HT-29 (cell line): ENCODE measurements around the gene CRYBG2. TPM values are rescaled to one million over a fixed set of nuclear protein-coding genes. Genes with fewer than 3 reads are reported as not detected.
"Not testable (repeated sequence)": the region's sequence is repeated elsewhere in the genome, so short reads cannot be mapped to it uniquely, and the experiment has no call there.

ENCODE experiments used
- DNase-seq: peaks from one replicate; pipeline ENCODE4 v3.0.0-alpha.2; 2015; ENCODE audit warnings: low spot score
- total RNA-seq: library from RNA; depleted of rRNA; stranded (reverse); fragments of >200 nt; shearing (Covaris generic); gene quantifications from 2 replicates; pipeline ENCODE4 v1.2.3, GENCODE V29; 2014; rRNA removed

Gene CRYBG2, protein sequence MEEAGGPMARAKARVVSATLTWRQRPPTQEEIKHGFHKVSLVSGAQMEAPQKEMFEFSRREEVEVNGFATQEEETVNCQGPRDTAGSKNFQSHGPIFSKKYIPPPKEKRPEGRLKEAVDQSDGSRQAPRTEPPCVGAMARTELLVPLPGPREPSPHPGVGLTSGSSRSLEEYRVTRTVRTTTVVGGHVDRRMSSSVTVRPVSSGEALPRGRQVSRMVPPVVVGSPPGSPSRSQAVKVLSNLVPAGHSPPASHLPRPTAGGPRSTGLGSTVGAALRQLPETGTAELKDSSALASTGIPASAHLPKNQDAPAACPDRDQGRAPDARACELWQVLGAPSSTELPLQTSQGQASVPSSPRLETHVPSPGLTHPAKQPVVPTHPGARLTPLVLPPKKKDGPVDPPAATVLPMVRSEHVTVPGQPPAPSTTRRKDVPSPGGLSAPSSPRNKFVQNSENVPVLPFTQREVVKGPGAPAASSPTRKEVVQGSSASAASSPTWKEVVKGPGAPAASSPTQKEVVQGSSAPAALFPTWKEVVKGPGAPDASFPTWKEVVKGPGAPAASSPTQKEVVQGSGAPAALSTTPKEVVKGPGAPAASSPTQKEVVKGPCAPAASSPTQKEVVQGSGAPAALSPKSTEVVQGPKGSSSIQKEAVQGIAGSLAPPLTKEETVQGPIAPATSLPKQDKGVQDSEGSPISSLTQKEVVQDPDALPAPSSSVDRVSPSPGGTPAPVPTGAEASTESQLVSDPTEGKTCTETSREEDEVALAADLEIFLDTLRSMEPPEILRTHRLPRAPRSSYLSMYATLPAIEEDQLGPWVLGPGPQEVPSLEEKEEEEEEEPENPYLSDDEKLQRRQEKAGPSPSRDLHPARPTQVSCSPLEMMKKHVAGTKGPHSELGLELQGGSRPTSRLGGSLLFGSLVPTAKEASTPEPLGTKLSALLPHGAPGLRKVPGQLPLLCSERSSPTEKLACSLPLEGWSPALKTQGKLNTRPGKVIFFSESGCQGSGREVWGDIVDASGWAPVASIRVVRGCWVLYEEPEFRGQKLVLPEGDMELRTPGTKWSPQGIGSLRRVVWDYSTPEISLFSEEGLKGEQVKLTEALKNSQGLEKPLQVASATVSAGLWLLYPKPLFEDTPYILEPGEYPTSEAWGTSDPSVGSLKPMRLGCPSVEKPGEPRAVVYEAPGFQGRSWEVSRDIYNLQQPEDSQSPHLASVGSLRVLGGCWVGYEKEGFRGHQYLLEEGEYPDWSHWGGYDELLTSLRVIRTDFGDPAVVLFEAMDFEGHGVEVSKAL (N-terminal part only)
- 32.7 and 49.4 TPM in 2 replicates for total RNA-seq

DNA sequence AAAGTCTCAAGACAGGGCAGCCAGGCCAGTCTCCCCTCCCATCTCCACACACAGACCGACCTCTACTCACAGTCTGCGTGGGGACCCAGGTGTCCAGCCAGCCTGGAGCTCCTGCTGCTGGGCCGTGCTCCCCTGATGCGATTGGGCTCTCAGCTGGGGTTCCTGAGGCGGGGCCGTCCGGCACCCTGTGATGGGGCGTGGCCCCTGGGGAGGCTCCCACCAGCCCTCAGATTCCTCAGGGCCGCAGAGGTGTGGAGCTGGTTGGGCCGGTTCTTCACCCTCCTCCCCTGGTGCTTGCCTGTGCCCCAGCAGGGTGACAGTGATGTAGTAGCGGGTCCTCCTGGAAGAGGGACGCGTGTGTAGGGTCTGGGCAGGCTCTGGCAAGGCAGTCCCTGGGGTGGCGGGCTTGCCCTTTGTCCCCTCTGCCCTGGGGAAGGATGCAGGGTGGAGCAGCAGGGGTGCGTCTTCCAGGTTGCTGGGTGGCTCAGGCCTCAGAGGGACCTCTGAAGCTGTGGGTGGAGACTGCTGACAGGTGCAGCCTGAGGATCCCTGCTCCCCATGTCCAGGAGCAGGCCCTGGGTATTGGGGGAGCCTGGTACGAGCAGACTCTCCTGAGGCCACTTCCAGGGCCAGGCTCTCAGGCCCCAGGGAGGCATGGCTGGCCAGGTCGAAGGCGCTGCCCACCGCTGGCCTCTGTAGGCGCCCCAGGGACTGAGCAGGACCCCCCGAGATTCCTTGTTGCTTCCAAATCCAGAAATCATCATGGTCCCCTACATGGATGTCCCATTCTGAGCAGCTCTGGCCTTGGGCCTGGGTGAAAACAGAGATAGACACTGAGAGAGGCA, at the start of gene CRYBG2:
Gene CRYBG2, minus strand, starts transcription at position 155 of the 845 bp plus-strand sequence. CDS start 7,473 bp downstream, outside the sequence.
- peak; percentile 95 for DNase-seq

DNA sequence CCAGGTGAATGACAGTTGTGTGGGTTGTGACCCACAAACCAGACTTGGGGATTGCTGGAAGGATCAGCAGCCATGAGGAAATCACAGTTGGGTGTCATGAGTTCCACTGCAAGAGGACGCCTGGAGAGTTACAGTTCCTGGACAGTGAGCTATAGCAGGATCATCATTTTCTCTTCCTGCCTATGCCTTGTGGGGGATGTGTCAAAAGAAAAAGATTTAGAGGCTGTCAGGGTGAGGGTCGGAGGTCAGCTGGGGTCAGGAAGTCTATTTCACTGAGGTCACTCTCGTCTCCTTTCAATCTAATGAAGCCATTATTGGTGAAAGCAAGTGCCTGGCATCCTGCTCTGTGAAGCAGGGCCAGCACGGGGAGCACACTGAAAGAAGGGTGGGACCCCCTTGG, 49.7 kb upstream of the CRYBG2 start:
- no peak for DNase-seq

DNA sequence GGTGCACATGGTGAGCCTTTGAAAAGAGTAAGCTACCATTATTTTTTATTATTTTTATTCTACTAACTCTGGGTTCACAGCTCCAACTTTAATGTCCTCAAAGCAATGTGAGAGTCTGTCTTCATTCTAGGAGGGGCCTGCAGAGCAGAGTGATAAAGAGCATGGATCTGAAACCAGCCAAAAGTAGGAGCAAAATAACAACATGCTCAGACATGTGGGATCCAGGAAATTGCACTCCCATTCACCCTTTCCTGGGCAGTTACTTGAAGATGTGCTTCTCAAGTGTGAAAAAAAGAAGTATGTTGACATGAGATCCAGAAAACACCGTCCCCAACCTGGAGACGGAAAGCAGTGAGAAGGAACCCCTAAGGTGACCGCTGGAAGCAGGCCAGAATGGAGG, 48.0 kb upstream of the CRYBG2 start:
- DNase-seq, result no peak

DNA sequence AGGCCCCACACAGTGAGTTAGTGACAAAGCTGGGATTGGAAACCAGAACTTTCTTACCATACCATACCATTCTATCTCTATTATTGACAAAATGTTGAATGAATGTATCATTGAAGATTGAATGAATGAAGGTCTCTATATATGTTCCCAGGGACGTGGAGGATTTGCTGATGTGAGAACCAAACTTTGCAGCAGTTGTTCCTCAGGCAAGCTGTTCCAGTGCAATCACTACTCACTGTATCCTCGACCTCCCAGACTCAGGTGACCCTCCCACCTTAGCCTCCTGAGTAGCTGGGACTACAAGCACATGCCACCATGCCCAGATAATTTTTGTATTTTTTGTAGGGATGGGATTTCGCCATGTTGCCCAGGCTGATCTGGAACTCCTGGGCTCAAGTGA, 45.1 kb upstream of the CRYBG2 start:
- no peak for DNase-seq

DNA sequence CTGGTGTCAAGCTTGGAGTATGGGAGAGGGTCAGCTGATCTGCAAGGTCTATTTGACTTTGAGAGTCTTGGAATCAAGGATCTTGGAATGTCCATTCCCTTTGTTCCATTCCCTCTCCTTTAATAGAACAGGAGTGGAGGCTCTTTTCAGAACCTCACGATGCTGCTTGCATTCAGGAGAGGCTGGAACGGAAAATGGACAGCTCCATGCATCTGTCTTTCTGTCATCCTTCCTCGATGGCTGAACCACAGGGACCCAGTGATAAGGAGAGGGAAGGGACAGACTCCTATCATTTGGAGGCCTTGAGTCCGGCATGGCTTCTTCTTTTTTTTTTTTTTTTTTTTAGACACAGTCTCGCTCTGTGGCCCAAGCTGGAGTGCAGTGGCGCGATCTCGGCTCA, 41.8 kb upstream of the CRYBG2 start:
- no peak for DNase-seq

DNA sequence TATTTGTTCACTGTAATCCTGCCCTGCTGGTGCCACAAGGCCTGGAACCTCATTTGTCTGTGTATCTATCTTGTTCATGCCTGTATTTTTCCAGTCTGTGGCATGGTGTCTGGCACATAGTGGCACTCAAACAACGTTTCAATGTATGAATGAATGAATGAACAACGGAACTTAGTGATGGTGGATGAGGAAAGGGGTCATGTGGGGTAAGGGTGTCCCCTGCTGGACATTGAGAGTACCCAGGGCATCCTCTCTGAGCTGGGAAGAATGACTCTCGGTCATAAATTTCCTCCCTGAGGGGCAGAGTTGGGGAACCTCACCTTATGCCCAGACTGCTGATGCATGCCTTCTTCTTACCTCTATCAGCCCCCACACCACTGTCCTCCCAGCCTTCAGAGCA, 37.5 kb upstream of the CRYBG2 start:
- DNase-seq, result peak; percentile 62

DNA sequence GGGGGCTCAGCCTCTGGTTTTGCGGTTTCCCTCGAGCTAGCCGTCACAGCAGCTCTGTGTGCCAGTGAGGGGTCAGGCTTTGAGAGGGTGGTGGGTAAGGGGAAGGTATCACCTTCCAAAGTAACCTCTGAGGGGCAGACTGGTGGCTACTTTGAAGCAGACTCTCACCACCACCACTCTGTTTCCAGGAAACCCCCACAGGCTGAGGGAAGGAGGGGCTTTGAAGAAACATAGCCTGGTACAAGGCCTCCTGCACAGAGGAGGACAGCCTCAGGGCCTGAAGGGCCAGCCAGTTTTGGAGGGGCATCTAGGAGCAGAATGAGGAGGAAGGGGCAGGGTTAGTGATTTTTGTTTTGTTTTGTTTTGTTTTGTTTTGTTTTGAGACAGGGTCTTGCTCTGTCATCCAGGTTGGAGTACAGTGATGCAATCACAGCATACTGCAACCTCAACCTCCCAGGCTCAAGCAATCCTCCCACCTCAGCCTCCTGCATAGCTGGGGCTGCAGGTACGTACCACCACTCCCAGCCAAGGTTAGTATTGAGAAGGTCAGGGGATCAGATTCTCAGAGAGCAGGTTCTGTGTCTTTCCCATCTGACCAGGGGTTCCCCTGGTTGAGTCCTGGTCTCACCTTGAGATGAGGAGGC, 35.8 kb upstream of the CRYBG2 start:
- no peak for DNase-seq

DNA sequence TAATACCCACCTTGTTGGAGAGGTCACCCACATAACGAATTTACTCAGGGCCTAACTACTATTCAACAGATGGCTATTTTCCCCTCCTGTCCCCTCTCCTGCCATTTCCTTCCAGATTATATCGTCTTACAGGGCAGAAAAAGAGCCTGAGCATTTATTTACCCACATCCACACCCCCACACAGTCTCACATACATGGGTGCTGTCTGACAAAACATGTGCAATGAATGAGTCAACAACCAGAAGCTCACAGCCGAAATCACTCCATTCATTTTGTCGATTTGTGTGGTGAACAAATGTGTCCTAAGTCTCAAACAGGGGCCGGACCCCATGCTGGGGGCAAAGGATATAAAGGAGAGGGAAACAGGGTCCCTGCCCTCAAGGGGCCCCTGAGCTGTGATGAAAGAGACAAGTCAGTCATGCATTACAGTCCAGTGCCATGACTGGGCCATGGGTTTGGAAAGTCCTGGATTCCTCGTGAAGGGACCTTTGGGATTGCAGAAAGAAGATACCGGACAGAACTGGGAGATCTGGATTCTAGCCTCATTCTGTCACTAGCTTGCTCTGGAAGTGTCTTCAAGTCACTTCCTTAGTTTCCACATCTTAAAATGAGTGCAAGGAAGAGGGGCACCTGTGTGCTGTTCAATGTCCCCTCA, 35.0 kb upstream of the CRYBG2 start:
- DNase-seq, result no peak

DNA sequence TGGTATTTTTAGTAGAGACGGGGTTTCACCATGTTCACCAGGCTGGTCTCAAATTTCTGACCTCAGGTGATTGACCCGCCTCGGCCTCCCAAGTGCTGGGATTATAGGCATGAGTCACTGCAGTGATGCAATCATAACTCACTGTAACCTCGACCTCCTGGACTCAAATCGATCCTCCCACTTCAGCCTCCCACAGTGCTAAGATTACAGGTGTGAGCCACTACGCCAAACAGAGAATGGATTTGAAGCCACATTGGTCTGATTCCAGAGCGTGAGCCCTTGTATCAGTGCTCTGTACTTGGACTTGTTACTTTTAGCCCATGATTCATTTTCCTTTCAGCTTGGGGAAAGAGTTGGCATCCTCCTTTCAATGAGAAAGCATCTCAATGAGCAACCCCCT, 33.5 kb upstream of the CRYBG2 start:
- no peak for DNase-seq

DNA sequence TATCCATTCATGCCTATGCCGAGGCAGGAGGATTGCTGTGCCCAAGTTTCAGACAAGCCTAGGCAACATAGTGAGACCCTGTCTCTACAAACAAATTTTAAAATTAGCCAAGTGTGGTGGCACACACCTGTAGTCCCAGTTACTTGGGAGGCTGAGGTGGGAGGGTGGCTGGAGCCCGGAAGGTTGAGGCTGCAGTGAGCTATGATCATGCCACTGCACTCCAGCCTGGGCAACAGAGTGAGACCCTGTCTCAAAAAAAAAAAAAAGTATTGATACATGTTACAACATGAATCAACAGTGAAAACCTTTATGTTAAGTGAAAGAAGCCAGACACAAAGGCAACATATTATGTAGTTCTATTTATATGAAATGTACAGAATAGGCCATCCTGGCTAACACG, 31.1 kb upstream of the CRYBG2 start:
- DNase-seq, result not testable (repeated sequence)

DNA sequence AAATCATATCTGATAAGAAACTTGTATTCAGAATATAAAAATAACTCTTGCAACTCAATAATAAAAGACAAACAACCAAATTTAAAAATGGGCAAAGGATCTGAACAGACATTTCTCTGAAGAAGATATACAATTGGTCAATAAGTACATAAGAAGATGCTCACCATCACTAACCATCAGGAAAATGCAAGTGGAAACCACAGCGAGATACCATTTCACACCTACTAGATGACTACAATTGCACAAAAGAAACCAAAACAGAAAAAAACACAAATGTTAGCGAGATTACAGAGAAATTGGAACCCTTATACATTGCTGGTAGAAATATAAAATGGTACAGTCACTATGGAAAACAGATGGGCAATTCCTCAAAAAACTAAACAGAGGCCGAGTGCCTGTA, 30.1 kb upstream of the CRYBG2 start:
- DNase-seq, result no peak

DNA sequence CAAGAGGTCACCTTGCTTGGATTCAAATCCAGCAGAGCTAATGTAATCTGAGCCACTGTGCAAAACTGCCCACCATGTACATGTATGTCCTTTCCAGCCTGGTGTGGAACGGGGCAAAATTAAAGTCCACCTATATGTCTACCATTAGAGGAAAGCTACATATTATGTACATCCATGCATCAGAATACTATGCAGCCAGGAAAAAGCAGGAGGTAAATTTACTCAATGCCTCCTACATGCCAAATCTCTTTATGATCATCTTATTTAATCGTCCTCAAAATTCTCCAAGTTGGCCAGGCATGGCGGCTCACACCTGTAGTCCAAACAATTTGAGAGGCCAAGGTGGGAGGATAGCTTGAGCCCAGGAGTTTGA, 24.9 kb upstream of the CRYBG2 start:
- DNase-seq, result no peak

DNA sequence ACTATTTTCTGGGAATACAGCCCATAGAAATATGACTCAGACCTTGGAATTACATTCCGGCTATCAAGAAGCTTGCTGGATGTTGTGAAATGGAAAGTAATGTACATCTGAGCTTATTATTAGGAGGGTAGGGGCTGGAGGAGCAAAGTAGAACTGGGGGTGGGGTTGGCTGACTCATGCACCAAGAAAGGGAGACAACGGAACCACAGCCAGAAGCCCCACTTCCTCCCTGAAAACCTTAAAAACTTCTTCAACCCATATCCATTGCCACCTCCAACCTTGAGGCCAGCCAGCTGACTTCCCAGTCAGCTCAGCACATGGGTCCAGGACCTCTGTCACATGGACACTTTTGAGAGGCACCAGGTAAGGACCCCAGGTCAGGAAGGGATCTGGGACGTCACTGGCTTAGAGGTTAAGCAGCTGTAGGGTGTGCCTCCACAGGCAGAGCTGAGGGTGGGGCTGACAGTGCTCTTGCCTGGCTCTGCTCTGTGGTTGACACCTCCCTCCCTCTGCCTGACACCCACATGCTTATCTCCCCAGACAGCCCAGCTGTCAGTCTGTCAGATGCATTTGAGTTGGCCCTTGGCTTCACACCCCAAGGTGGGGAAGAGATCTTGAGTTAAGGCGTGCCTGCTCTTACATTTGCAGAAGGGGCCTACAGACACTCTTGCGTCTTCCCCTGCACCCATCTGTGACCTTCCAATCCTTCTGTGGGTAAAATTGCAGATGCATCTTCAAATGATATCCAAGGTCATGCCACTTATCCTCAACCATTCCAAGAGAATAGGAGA, 24.4 kb upstream of the CRYBG2 start:
- DNase-seq, result no peak

DNA sequence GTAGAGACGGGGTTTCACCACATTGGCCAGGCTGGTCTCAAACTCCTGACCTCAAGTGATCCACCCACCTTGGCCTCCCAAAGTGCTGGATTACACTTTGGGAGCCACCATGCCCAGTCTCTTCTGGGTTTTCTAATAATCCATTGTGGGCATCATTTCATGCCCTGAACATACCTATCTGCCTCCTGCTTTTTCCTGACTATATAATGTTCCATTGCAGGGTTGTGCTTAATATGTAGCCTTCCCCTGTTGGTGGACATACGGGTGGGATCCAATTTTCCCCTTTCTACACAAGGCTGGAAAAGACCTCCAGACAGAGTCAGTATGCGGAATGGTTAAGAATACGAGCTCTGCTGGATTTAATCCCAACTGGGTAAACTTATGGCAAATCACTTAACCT, 22.1 kb upstream of the CRYBG2 start:
- no peak for DNase-seq

DNA sequence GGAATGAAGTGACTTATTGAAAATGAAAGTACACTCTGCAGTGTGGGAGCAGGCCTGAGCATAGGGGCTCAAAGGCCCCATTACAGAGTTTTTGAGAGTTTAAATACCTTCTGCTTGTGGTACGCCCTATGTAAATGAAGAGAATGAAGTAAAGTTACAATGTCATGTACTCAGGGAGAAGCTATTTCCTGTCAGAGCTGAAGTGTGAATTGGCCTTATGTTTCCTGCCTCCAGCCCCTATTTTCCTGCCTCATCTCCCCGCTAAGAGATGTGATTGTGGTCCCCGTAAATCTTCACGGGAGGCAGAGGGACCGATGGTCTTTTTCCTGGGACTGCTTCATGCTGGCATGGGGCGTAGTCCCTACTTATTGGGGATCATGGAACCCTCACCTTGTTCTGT, 21.2 kb upstream of the CRYBG2 start:
- no peak for DNase-seq

DNA sequence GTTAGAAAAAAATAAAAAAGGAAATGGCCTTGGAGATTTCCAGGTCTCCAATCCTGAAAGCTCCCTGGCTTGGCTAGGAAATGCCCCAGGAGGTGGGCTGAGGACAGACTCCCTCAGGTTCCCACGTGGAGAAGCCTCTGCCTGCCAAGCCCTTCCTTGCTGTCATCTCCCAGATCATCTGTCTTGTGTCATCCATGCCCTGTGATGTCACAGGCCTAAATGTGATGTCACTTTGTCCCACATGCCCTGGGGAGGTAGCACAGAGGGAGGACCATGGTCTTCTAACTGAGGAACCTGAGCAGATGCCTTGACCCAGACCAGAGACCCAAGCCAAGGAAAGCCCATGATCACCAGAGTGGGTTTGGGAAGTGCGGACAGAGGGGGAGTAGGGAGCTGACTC, 20.4 kb upstream of the CRYBG2 start:
- DNase-seq, result not testable (repeated sequence)

DNA sequence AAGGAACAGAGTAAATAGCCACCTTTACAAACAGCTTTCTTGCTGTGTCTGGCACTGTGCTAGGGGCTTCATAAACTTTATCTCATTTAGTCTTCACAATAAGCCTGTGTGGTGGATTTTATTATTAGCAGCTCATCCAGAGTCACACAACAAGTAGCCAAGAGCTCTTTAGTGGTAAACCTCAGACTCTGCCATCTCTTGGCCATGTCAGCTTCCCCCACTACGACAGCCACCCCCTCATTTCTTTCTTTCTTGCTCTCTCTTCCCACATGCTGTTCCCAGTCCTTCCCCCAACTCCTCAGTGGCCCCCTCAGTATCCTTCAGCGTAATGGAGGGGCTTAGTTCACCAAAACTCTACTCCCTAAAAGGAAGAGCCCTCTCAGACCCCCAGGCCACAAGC, 19.9 kb upstream of the CRYBG2 start:
- no peak for DNase-seq

DNA sequence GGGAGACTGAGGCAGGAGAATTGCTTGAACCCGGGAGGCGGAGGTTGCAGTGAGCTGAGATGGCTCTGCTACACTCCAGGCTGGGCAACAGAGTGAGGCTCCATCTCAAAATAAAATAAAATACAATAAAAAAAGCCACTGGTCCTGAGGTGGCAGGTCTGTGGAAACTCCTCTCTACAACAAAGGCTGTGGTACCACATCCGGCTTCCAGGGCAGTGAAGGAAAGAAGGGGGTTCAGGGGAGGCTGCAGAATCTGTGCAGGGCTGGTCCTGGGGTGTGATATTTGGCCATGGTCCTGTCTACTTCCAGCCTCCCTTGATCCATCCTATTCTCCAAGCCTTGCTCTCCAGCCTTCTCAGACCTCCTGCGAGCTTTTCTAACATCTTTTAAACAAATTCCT, 19.4 kb upstream of the CRYBG2 start:
- DNase-seq, result no peak

DNA sequence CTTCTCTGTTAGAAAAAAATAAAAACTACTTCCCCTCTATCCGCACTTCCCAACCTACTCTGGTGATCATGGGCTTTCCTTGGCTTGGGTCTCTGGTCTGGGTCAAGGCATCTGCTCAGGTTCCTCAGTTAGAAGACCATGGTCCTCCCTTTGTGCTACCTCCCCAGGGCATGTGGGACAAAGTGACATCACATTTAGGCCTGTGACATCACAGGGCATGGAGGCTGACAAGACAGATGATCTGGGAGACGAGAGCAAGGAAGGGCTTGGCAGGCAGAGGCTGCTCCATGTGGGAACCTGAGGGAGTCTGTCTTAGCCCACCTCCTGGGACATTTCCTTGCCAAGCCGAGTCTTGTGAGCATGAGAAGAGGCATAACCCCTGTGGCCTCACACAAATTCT, 18.7 kb upstream of the CRYBG2 start, which contains the start of gene ZNF683:
Gene ZNF683, minus strand, starts transcription at position 140 of the 400 bp plus-strand sequence. CDS start 4,179 bp downstream, outside the sequence.
- not testable (repeated sequence) for DNase-seq
